Endothelial cell of umbilical vein (primary cell): Measurements from ENCODE around the gene TRIM52.

ENCODE experiments used
- CTCF ChIP-seq, 2 donors: IDR thresholded peaks; 1 replicate in 1 of 2; 2 replicates in 1 of 2; pipeline ENCODE4 v1.5.1; 2011; ENCODE audit warnings: low read length in 2 of 2, mild to moderate bottlenecking in 2 of 2, moderate library complexity in 2 of 2, control low read depth in 1 of 2, inconsistent platforms in 1 of 2, low read depth in 1 of 2; ENCODE audit not compliant: insufficient read depth in 1 of 2; ENCODE audit errors: extremely low read depth in 1 of 2
- EZH2 ChIP-seq: IDR thresholded peaks from 2 replicates; pipeline ENCODE4 v1.6.1; 2012; ENCODE audit warnings: borderline replicate concordance, low read depth, mild to moderate bottlenecking, moderate library complexity, low read length, inconsistent platforms; ENCODE audit not compliant: severe bottlenecking
- FOS ChIP-seq: IDR thresholded peaks from 2 replicates; pipeline ENCODE4 v1.6.1; 2011; ENCODE audit warnings: mild to moderate bottlenecking, low read length, moderate library complexity, borderline replicate concordance; ENCODE audit not compliant: insufficient read depth
- GATA2 ChIP-seq: IDR thresholded peaks from 2 replicates; pipeline ENCODE4 v1.7.0; 2011; ENCODE audit warnings: low read depth, mild to moderate bottlenecking, moderate library complexity, mixed read lengths, low read length; ENCODE audit not compliant: insufficient read length, insufficient read depth
- MAX ChIP-seq: IDR thresholded peaks from 2 replicates; pipeline ENCODE4 v1.6.1; 2011; ENCODE audit not compliant: insufficient read depth, insufficient read length
- POLR2A ChIP-seq: IDR thresholded peaks from 2 replicates; pipeline ENCODE4 v1.6.1; 2012; ENCODE audit warnings: low read depth, mild to moderate bottlenecking, control low read depth, low read length

- TF ChIP-seq CTCF (IDR thresholded peaks at IDR 0.05; ENCODE audit: extremely low read depth in 1 of 2, insufficient read depth in 1 of 2, low read depth in 1 of 2, low read length in 2 of 2) (no peak), EZH2 (no peak), POLR2A (no peak), GATA2 (no peak), FOS (no peak), MAX (no peak)
Measured at GRCh38 chr5:181280251-181280762, 19.4 kb upstream of the TRIM52 start.
